ENCODE data around the gene DISC1.

DNA sequence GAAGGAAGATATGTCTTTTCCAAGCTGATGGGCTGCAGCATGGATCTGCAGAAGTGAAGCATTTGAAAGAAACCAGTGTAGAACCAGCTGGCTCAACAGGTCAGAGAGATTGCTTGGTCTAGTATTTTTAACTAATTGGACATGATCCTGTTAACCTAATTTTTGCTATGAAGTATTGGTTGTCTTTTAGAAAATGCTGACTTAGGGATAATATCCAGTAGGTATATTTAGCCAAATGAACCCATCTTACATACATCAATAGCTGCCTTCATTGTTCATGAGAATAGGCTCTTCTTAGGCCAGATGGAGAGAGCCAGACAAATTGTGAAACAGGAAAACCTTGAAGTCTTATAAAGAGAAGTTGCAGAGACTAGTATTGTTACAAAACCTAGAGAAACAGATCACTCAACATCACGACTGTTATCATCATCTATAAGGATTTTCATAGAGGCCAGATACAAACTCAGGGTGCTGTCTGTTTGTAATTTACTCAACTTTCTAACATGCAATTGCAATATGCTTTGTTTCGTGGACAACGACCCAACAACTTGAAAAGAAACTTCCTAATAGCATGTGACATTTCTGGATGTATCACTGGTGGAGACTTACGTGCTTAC is 148.2 kb downstream of the DISC1 start:
- TF ChIP-seq CTBP1 (IDR thresholded peaks at IDR 0.05; ENCODE audit: borderline replicate concordance) (no peak), FOXM1 (IDR thresholded peaks at IDR 0.05; ENCODE audit: borderline replicate concordance) (no peak), ZNF384 (IDR thresholded peaks at IDR 0.05) (no peak)
